ENCODE measurements around the gene CCDC17.

DNA sequence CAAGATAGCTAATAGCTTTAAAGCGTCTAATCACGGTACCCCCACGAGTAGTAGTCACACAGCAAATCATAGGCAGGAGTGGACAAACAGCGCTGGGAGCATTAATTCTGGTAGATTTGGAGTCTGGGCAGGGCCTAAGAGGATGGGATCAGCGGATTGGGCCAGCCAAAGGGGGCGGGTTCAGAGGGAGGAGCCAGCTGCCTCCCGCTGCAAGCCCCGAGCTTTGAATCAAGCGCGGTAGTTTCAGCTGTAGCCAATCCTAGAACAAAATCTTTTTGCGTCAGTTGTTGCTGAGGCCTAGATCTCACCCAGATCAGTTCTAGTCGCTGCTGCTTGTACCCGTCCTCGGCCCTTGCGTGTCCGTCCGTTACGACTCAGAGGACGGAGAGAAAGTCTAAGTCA, 40.6 kb downstream of the CCDC17 start:
- TF ChIP-seq, protein P1, sequence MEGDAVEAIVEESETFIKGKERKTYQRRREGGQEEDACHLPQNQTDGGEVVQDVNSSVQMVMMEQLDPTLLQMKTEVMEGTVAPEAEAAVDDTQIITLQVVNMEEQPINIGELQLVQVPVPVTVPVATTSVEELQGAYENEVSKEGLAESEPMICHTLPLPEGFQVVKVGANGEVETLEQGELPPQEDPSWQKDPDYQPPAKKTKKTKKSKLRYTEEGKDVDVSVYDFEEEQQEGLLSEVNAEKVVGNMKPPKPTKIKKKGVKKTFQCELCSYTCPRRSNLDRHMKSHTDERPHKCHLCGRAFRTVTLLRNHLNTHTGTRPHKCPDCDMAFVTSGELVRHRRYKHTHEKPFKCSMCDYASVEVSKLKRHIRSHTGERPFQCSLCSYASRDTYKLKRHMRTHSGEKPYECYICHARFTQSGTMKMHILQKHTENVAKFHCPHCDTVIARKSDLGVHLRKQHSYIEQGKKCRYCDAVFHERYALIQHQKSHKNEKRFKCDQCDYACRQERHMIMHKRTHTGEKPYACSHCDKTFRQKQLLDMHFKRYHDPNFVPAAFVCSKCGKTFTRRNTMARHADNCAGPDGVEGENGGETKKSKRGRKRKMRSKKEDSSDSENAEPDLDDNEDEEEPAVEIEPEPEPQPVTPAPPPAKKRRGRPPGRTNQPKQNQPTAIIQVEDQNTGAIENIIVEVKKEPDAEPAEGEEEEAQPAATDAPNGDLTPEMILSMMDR (conservative IDR thresholded peaks at IDR 0.05 in 1 of 2, IDR thresholded peaks at IDR 0.05 in 1 of 2; ENCODE audit: low read depth in 1 of 2, low read length in 2 of 2), result no peak
- no peak for TF ChIP-seq EZH2 (IDR thresholded peaks at IDR 0.05; ENCODE audit: low read length, missing control alignments)
